GM12874 (cell line): ENCODE measurements around the gene NPY5R.

Experiments used
- TF ChIP-seq, protein P1 (sequence below): IDR thresholded peaks from 2 replicates; pipeline ENCODE4 v1.5.1; 2011; ENCODE audit warnings: low read depth, mild to moderate bottlenecking, control low read depth, low read length, moderate library complexity; ENCODE audit not compliant: insufficient read depth

Gene NPY5R

DNA sequence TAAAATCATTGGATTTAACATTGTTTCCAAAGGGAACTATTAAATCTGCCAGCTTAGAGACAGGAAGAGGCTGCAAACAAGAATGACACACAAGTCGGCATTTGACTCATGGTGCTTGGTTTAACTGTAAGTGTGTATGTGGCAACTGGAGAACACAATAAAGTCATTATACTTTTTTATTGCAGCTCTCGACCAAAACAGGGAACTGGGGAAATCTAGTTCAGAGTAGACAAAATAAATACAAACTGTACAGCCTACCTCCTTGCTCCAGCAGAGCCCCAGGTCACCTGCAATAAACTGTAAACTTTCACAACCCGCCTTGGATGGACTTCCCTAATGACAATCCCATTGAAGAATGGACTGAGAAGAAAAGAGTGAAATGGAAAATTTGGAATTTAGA lies 24.0 kb downstream of the NPY5R start:
- TF ChIP-seq, protein P1, sequence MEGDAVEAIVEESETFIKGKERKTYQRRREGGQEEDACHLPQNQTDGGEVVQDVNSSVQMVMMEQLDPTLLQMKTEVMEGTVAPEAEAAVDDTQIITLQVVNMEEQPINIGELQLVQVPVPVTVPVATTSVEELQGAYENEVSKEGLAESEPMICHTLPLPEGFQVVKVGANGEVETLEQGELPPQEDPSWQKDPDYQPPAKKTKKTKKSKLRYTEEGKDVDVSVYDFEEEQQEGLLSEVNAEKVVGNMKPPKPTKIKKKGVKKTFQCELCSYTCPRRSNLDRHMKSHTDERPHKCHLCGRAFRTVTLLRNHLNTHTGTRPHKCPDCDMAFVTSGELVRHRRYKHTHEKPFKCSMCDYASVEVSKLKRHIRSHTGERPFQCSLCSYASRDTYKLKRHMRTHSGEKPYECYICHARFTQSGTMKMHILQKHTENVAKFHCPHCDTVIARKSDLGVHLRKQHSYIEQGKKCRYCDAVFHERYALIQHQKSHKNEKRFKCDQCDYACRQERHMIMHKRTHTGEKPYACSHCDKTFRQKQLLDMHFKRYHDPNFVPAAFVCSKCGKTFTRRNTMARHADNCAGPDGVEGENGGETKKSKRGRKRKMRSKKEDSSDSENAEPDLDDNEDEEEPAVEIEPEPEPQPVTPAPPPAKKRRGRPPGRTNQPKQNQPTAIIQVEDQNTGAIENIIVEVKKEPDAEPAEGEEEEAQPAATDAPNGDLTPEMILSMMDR: no peak

DNA sequence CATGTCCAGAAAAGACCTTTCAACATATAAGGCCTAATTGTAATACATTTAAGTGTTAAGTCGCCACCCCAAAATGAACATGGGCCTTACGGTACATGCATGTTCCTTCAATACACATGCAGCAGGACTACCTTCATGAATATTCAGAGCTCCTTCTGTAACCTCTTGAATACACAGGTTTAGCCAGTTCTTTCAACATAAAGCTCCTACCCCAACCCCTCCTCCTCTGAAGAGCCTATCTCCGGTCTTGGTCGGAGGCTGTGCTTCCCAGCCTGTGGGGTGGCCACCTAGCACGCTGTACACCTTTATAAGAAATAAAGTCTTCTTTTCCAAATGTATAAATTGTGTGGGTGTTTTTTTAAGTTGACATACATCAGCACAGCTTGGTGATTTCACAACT lies 28.3 kb downstream of the NPY5R start:
- TF ChIP-seq, protein P1: no peak

DNA sequence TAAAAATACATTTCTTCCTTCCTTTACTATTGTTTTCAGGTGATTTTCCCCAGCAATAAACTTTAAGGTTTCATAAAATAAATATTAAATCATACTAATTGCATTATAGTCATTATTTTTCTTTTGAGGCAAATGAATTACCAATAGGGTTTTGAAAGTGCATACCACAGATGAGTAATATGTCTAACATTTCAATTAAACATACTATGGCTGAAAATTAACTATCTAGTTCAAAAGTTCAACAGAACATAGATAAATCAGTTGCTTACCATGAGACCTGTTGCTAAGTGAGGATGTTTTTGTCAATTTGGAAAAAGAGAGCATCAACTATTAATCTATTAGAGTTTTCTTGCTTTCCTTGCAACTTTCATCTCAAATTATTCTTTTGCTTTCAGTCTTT lies 35.0 kb downstream of the NPY5R start:
- TF ChIP-seq, protein P1: no peak

DNA sequence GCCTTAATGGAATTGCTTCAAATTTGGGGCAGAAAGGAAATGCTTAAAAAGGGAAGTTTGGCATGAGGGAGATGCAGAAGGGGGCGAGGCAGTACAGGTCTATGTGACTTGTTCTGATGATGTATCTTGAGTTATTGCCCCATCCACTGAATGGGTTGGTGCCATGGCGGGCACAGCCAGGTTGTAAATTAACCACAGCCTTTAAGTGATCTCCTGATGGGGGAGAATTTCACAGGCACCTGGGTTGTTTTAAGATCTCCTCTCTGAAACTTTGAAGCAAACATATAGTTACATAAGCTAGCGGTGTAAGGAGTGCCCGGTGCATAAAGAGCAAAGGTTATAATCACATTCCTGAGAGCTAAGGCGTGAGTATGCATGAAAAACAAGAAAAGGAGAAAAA lies 37.0 kb downstream of the NPY5R start:
- TF ChIP-seq, protein P1: no peak

DNA sequence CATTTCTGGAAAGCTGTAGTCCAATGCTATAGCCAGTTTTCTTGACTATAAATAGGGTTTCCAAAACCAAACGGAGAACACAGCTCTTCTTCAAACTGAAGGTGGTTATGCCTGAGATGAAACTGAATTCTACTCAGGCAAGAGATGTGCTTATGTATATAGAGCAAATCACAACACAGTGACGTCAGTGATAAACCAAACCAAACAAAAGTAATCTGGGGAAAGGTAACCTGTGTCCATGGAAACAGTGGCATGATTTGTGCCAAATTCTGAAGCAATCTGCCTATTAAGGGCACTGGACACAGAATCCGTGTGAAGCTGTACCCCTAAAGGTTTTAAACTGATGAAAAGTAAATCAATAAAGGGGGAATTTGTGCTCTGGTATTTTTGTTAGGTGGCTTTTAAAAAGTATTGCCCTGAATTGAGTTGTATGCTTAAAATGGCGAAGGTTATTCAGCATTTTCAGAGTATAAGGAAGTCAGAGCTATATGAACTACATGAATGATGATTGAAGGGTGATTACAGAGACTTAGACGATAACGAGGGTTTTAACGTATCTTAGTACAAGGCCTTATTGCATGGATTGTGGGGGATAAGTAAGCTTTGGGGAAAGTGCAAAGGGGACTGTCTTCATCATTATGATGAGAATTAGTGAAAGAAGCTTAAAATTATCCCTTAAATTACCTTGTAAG lies 38.6 kb downstream of the NPY5R start:
- TF ChIP-seq, protein P1: no peak

DNA sequence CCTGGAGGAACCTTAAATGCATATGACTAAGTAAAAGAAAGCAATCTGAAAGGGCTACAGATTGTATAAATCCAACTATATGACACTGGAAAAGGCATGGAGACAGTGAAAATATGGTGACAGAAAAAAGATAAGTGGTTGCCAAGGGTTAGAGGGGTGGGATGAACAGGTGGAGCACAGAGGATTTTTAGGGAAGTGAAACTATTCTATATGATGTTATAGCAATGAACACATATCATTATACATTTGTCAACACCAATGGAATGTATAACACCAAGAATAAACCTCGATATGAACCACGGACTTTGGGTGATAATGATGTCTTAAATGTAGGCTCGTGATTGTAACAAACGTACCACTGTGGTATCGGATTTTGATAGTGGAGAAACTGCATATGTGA lies 40.7 kb downstream of the NPY5R start:
- TF ChIP-seq, protein P1: no peak

DNA sequence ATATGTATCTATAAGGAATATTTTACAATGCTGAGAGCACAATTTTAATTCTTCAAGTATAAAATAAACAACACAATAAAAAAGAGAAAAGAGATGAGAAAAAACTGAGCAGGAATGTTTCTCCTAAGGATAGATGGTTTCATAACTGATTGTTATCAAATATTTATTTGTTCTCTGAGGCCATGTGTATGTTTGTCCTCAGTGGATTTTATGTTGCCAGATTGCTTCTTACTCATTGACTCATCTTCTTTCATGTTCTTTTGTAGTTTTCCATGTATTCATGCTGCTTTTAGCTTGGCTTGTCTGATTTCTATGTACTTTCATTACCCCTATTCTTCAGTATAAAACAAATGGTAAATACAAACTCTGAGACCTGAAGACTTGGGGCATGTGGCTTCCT lies 41.2 kb downstream of the NPY5R start:
- TF ChIP-seq, protein P1: no peak
